ENCODE data around the gene DERL3. TPM values are rescaled to one million over a fixed set of nuclear protein-coding genes. Genes with fewer than 3 reads are reported as not detected.

DERL3 gene
- polyA plus RNA-seq, 1 donor (not counting 4 experiments of a cell fraction or from before 2014, with no cell fraction given), result 0.05 TPM

DNA sequence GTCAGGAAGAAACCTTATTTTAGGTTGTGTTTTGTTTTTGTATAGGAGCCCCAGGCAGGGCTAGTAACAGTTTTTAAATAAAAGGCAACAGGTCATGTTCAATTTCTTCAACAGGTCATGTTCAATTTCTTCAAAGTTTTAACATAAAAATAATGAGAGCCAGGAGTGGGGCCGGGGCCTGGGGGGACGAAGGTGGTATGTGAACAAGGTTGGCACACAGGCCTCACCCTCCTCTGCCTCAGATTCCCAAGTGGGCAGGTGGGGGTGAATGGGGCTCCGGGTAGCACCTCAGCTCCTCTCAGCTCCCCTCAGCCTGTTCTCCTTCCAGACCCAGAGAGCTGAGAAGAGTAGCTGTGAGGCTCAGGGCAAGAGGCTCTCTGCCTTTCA is 4.4 kb downstream of the DERL3 start:
- FAIRE-seq (no peak), DNase-seq (ENCODE audit: low read depth, low spot score) (no peak)
- H2AFZ ChIP-seq (ENCODE audit: control insufficient read depth, low read length), result no peak overlapping the region
- H3K9me3 ChIP-seq (ENCODE audit: control insufficient read depth, low read depth, low read length), result no peaks in the 10 kb centered on the region
- dilution Hi-C loops (cut with MboI; ENCODE audit: extremely low pct_ligation_motif_present, low sequenced_read_pairs), result no loop called here
- H3K9me1 ChIP-seq (ENCODE audit: control insufficient read depth, extremely low read depth, insufficient read depth, low read length), result no peaks in the 10 kb centered on the region
- TF ChIP-seq, protein P1, sequence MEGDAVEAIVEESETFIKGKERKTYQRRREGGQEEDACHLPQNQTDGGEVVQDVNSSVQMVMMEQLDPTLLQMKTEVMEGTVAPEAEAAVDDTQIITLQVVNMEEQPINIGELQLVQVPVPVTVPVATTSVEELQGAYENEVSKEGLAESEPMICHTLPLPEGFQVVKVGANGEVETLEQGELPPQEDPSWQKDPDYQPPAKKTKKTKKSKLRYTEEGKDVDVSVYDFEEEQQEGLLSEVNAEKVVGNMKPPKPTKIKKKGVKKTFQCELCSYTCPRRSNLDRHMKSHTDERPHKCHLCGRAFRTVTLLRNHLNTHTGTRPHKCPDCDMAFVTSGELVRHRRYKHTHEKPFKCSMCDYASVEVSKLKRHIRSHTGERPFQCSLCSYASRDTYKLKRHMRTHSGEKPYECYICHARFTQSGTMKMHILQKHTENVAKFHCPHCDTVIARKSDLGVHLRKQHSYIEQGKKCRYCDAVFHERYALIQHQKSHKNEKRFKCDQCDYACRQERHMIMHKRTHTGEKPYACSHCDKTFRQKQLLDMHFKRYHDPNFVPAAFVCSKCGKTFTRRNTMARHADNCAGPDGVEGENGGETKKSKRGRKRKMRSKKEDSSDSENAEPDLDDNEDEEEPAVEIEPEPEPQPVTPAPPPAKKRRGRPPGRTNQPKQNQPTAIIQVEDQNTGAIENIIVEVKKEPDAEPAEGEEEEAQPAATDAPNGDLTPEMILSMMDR (optimal IDR thresholded peaks at IDR 0.05 in 1 of 3, IDR thresholded peaks at IDR 0.05 in 1 of 3, conservative IDR thresholded peaks at IDR 0.05 in 1 of 3; ENCODE audit: extremely low read depth in 1 of 3, insufficient read depth in 2 of 3, low read length in 3 of 3), result no peak
- no peak for TF ChIP-seq EZH2 (IDR thresholded peaks at IDR 0.05; ENCODE audit: low read length)
- peaks cover 5% of the 10 kb centered on the region for H3K4me1 ChIP-seq (ENCODE audit: control insufficient read depth, extremely low read depth, insufficient read depth, low read length)
- H3K27ac ChIP-seq (ENCODE audit: control insufficient read depth, insufficient read depth, low read length), result no peak overlapping the region
- H3K79me2 ChIP-seq (ENCODE audit: control insufficient read depth, insufficient read depth, low read length), result peaks cover 5% of the 10 kb centered on the region
- H3K9ac ChIP-seq (ENCODE audit: control insufficient read depth, extremely low read depth, insufficient read depth, low read length), result no peak overlapping the region
- H4K20me1 ChIP-seq (ENCODE audit: control insufficient read depth, extremely low read depth, insufficient read depth, low read length), result no peaks in the 10 kb centered on the region
- no peaks in the 10 kb centered on the region for H3K27me3 ChIP-seq (ENCODE audit: control insufficient read depth, extremely low read depth, insufficient read depth, low read length)
- no peak overlapping the region for H3K4me3 ChIP-seq (ENCODE audit: control insufficient read depth in 2 of 3, extremely low read depth in 1 of 3, insufficient read depth in 2 of 3, low read depth in 1 of 3, low read length in 3 of 3)
- no peak overlapping the region for H3K4me2 ChIP-seq (ENCODE audit: control insufficient read depth, extremely low read depth, insufficient read depth, low read depth, low read length)
- peaks cover 19 to 24% of the 10 kb centered on the region in 2 experiments for H3K36me3 ChIP-seq (ENCODE audit: control insufficient read depth in 2 of 2, extremely low read depth in 1 of 2, insufficient read depth in 2 of 2, low read length in 2 of 2)

- Histone ChIP-seq H3K4me3 (ENCODE audit: control insufficient read depth in 2 of 3, extremely low read depth in 1 of 3, insufficient read depth in 2 of 3, low read depth in 1 of 3, low read length in 3 of 3) (no peak overlapping the region), H3K4me1 (ENCODE audit: control insufficient read depth, extremely low read depth, insufficient read depth, low read length) (peaks cover 3% of the 10 kb centered on the region), H3K27ac (ENCODE audit: control insufficient read depth, insufficient read depth, low read length) (no peak overlapping the region), H2AFZ (ENCODE audit: control insufficient read depth, low read length) (no peak overlapping the region), H3K27me3 (ENCODE audit: control insufficient read depth, extremely low read depth, insufficient read depth, low read length) (no peaks in the 10 kb centered on the region), H3K9ac (ENCODE audit: control insufficient read depth, extremely low read depth, insufficient read depth, low read length) (no peak overlapping the region), H3K9me1 (ENCODE audit: control insufficient read depth, extremely low read depth, insufficient read depth, low read length) (no peaks in the 10 kb centered on the region), H3K9me3 (ENCODE audit: control insufficient read depth, low read depth, low read length) (no peaks in the 10 kb centered on the region), H3K36me3 (ENCODE audit: control insufficient read depth in 2 of 2, extremely low read depth in 1 of 2, insufficient read depth in 2 of 2, low read length in 2 of 2) (peaks cover 21 to 29% of the 10 kb centered on the region in 2 experiments), H3K79me2 (ENCODE audit: control insufficient read depth, insufficient read depth, low read length) (peaks cover 5% of the 10 kb centered on the region), H3K4me2 (ENCODE audit: control insufficient read depth, extremely low read depth, insufficient read depth, low read depth, low read length) (no peak overlapping the region), H4K20me1 (ENCODE audit: control insufficient read depth, extremely low read depth, insufficient read depth, low read length) (no peaks in the 10 kb centered on the region)
- FAIRE-seq (no peak), DNase-seq (ENCODE audit: low read depth, low spot score) (no peak)
- TF ChIP-seq, protein P1 (optimal IDR thresholded peaks at IDR 0.05 in 1 of 3, IDR thresholded peaks at IDR 0.05 in 1 of 3, conservative IDR thresholded peaks at IDR 0.05 in 1 of 3; ENCODE audit: extremely low read depth in 1 of 3, insufficient read depth in 2 of 3, low read length in 3 of 3), result no peak
- no peak for TF ChIP-seq EZH2 (IDR thresholded peaks at IDR 0.05; ENCODE audit: low read length)
- dilution Hi-C loops (cut with MboI; ENCODE audit: extremely low pct_ligation_motif_present, low sequenced_read_pairs), result no loop called here
Measured at GRCh38 chr22:23833911-23834317, 4.9 kb downstream of the DERL3 start.
